Epidermal melanocyte (primary cell): ENCODE measurements around the gene CDYL.

ENCODE experiments used
- DNase-seq: peaks from one replicate; pipeline ENCODE4 v3.0.0; 2011; ENCODE audit warnings: low spot score; ENCODE audit not compliant: insufficient read length

CDYL gene

DNA sequence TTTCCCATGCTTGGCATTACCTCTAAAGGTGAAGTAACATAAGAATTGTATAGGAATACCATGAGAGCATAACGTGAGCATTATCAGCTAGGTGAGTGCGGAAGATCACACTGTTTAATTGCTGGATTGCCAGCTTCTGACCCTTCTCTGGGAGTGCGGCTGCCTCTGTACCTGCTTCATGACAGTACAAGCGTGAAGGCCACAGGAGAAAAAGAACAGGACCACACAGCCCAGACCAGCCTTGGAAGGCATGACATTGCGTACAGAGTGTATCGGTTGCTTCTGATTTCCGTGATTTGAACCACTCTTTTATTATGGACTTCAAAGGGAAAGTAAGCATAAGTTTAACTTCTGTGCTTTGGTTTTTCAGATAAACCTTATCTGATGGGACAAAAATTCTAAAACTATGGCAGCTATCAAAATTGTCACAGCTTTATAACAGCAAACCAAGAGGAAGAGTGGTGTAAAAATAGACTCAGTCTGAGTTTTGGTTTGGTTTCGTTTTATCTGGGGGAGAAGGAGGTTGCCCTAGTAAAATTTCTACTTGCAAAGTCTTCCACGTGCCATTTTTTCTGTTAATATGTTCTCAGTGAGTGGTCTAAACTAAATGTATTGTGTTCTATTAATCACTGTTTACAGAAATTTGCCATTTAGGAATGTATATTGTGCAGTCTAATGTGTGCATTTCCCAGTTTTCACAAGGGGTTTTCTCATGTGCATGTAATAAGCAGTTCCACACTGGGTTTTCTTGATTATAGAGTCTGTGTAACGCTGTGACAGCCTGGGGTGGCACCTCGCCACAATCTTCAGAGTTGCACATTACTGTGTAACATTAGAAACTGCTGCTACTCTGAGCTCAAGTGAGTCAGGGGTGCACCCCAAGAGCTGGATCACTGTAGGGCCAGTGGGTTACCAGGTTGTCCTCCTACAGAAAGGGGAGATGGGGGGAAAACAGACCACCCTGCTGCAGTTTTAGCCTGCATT is 130.4 kb downstream of the CDYL start:
- DNase-seq = no peak

DNA sequence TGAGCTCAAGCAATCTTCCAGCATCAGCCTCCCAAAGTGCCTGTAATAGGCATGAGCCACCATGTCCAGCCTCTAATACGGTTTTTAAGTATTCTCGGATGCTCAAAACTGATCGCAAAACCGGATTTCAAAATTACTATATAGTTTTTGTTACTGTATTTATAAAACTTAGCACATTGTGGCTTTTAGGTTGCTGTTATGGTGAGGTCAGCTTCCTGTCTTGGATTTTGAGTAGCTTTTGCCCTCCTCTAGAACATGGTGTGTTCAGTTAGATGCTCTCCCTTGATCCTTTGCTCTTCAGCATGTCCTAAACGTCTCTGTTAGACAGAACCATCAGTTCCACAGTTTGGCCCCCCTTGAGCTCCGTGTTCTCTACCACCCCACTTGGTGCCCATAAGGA is 131.4 kb downstream of the CDYL start:
- DNase-seq = no peak

DNA sequence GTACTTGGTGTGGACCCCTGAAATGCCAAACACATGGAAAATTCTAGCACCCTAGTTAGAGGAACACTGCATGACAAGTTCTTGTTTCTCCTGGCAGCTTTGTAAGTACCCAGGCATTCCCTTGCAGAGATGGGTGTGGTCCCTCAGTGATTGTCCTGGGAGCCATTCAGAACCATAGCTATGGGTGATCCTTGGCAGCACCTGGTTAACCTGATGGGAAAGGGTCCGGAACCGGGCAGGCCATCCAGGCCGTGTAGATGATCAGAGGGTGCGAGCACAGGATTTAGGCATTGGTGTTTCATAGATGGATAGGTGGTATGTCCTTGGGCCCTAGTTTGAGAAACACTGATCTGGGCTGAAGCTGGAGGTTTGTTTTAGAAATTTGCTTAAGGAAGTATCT is 131.9 kb downstream of the CDYL start:
- DNase-seq = no peak

DNA sequence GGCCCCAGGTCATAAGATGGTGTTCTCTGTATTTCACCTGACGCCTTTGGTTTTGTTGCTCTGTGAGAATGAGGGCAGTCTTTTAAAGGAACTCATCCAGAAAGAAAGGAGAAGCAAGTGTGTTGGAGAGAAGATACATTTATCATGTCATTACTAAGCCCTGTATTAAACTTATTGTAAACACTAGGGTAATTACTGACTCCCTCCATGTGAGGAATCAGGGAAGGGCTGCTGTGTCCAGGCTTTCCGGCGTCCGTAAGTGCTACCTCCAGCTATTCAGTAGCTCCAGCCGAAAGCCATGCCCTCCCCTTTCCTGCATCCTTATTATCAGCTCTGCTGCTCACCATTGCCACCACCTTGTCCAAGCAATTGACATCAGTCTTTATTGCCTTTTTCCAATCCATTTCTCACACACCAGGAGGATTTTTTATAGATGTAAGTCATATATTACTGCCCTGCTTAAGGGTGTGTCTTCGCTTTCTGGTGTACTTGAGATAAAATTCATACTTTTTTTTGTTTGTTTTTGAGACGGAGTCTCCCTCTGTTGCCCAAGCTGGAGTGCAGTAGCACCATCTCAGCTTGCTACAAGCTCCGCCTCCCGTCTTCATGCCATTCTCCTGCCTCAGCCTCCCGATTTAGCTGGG is 133.0 kb downstream of the CDYL start:
- DNase-seq = no peak

DNA sequence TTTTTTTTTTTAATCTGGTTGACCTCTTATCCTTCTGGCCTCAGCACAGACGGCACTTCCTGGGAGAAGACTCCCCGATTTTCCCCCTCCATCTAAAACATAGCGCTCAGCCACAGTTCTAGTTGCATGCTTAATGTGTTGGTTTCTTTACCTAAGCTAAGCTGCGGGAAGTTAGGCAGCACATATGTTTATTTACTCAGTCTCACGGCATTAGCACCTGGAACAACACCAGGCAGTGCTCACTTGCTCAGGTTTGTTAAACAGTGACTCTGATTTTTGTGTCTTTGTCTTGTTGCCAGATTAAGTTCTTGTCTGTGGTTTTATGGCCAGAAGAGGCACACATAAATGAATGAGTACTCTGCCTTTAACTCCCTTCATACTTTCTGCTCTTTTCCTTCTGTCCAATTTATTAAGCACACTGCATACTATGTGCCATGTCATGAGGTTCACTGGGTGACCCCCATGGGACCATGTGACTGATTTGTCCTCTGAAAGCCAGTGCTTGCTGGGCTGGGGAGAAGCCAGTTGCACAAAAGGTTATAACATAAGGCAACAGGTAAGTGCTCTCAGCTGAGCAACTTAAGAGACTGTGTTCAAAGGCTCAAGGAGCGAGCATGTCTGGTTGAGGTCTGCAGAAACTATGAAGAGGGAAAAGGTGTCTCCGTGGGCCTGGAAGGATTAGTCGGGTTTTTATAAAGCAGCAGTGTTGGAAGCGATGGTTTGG is 134.0 kb downstream of the CDYL start:
- DNase-seq = no peak

DNA sequence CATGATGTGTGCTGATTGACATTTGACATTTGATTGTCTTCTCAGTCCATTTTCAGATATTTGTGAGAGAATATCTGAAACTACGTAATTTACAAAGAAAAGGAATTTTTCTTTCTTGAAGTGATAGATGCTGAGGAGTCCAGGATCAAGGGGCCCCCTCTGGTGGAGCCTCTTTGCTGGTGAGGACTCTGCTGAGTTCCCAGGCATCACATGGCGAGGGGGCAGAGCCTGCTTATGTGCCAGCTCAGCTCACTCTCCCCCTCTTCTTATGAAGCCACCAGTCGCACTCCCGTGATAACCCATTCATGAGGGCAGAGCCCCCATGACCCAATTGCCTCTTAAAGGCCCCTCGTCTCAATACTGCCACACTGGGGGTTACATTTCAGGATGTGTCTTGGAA is 136.4 kb downstream of the CDYL start:
- no peak for DNase-seq

DNA sequence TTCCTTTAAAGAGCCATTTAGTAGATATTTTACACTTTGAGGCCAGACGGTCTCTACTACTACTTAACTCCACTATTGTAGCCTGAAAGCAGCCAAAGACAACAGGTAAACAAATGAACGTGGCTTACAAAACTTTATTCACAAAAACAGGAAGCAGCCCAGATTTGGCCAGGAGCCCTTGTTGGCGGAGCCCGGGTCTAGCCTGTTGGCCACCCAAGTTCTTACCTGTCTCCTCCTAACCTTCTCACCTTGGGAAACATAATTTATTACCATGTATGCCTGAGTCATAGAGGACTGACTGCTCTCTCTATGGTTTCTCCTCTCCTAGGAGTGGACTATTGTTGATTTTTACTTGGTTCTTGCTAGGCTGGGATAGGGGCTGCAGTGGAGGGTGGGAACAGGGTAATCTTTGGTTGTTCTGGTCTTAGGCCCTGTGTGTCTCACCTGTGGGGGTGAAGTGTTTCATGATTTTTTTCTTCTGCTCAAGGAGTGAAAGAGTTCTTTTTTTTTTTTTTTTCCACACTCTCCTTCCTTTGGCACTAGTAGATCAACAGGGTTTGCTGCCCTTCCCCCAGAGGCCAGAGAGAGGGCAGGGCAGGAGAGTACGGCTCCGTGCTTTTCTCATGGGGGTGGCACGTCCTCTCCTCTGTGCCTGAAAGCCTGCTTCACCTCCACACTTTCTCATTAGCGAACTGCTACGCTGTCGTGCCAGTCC is 137.7 kb downstream of the CDYL start:
- no peak for DNase-seq

DNA sequence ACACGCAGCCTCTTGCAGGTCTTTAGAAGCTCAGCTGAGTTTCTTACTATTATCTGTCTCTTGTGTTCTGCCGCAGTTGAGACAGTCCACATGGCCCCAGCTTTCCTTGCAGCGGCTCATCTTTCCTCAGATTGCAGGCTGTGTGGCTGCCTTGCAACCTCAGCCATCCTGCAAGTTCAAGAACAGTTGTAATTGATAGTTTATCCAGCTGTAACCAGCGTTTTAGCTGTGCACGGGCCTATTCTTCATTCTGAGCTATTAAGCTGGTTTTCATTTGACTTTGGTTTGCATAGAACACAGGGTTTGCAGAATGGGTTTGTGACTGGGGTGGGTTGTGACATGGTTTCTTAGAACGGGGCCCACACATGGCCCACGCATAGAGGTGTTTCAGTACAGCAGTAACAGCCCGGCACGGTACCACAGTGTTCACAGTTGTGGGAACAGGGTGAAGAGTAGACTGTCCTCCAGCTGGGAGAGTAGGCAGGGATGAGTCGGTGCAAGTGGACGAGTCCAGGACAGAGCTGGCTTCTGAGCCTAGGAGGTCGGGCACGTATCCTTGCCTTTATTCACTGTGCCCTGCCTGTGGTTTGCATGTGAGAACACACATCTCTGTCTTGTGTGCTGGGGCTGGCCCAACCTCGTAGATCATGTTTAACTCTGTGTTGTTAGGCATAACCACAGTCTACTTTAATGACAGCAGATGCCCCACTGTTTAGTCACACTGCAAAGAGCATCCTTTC is 138.4 kb downstream of the CDYL start:
- peak; percentile 26 for DNase-seq

DNA sequence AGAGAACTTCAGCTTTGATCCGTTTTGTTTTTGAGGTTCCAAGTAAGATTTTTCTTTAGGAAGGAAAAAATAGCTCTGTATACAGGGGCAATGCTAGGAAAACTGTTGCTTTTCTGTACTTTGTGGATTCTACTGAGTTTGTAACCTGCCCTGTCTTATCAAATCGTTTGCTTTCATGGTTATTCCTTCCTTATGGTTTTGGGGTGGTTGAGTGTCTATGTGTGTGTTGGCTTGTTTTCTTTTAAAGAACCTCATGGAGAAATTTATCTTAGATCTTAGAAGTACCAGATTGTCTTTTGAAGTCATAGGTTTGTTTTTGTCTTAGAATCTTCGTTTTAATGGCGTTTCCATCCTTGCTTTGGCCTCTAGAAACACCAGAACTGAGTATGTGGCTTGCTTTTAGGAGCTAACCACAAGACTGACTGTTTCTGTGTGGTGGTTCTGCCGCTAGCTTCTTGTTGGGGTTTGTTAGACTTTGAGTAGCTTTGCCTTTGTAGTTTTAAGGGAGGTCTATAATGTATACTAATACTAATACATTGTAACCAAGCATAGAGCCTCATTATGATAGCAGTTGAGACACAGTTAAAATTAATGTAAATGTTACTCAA is 140.9 kb downstream of the CDYL start:
- DNase-seq = no peak

DNA sequence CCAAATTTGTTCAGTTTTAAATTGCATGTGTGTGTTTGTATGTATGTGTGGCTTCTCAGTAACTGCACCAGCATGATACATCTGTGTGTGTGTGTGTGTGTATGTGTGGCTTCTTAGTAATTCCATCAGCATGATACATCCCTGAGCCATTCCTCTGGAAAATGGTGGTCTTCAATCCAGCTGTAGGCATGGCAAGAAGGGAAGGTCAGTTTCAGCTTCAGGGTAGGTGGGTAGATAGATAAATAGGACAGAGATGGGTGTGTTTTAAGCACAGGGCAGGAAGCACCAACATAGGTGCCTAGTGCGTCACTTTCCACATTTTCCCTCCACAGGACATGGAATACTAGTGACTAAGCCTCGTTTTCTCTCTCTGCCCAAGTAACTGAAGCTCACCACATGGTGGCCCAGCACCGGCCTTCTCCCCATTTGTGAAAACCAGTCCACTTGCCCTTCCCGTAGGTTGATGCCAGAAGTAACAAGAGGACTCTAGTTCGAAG is 144.8 kb downstream of the CDYL start:
- DNase-seq = no peak

DNA sequence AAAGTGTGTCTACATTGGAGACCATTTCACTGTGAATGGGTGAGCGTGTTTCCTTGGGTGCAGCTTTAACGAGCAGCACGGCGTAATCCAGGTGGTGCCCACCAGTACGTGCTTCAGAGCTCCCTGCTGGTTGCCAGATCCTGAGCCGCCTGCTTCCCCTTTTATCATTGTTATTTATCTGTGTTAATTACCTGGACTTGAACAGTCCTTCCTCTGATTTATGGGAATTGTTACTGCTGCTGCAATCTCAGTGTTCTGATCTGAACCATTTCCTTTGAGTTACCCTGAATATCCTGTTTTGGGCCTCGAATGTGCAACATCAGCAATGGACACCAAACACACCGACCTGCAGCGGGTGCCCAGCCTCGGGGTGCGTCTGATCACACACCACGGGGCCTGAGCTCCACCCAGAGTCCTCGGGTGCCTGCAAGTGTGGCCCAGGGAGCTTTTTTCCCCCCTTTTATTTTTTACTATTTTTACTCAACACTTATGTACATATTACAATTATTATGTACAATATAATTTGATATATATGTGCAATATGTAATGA is 146.4 kb downstream of the CDYL start:
- no peak for DNase-seq

DNA sequence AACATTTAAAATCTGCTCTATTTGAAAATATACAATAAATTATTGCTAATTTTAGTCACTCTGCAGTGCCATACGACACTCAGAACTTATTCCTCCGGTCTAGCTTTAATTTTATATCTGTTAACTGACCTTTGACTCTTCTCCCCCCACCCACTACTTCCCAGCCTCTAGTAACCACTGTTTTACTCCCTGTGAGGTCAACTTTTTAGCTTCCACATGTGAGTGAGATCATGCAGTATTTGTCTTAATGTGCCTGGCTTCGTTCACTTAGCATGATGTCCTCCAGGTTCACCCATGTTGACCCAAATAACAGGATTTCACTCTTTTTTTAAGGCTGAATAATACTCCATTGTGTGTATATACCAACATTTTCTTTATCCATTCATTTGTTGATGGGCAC is 146.9 kb downstream of the CDYL start:
- no peak for DNase-seq

DNA sequence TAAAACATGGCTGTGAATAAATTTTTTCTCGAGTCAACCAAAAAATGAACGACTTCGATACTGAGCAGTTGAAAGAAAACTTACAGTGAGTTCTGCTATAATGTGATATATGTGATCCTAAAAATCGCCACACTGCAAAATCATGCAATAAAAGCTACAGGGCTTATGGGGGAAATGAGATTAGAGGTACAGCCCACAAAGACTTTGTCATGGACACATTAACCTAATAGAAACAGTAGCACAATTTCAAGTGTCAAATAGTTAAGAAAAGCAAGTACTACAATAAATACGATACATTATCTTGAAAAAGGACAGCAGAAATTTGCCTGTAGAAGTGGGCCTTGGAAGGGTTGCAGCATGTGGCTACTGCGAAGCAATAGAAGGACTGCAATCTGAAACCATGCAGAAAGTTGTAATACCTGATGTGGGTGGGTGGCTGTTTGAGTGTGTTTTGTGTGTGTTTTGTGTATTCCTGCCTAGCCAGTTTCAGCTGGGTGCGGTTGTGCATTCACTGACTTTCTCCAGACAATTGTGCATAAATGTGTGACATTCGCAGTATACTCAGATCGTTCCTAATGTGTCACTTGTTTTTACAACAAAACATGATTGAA is 148.6 kb downstream of the CDYL start:
- DNase-seq = no peak

DNA sequence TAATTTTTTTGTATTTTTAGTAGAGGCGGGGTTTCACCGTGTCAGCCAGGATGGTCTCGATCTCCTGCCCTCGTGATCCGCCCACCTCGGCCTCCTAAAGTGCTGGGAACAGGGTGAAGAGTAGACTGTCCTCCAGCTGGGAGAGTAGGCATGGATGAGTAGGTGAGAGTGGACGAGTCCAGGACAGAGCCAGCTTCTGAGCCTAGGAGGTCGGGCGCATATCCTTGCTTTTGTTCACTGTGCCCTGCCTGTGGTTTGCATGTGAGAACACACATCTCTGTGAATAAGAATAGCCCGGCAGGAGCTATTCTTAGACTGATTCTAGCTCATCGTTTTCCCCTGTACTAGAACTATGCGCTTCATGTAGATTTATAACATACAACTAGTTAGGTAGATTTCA is 149.4 kb downstream of the CDYL start:
- DNase-seq = no peak

DNA sequence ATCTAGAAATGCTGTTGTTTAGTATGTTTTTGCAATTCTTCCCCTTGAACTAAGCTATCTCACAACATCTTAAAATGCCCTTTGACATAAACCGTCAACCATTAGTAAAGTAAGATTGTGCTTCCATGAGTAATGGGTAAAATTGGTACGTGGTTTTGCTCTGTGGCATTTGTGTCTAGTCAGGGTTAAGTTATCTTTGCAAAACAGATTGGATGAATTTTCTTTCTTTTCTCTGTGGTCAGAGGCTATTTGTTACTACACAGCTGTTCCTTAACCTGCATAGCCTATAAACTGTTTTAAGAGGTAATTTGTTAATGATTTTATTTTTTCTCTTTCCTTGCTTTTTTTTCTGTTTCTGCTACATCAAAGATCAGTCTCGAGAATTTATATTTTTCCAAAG is 152.2 kb downstream of the CDYL start:
- no peak for DNase-seq

DNA sequence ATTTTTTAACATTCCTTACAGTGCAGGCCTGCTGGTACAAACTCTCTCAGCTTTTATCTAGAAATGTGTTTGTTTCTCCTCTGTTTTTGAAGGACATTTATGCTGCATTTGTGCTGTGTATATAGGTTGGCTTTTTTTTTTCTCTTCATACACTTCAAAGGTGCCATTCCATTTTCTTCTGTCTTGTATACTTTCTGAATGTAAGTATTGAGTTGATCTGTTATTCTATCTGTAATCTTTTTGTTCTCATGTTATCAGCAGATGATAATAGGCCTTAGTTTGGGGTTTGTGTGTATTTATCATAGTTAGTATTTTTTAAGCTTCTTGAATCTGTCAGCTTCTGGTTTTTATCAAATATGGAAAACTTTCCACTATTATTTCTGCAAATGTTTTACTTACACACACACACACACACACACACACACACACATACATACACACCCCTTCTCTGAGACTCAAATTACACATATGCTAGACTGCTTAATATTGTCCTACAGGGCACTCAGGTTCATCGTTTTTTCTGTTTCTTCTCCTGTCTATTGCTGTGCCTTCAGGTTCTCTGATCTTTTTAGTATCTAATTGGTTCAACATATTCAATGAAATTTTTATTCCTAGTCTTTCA is 153.0 kb downstream of the CDYL start:
- DNase-seq = no peak

DNA sequence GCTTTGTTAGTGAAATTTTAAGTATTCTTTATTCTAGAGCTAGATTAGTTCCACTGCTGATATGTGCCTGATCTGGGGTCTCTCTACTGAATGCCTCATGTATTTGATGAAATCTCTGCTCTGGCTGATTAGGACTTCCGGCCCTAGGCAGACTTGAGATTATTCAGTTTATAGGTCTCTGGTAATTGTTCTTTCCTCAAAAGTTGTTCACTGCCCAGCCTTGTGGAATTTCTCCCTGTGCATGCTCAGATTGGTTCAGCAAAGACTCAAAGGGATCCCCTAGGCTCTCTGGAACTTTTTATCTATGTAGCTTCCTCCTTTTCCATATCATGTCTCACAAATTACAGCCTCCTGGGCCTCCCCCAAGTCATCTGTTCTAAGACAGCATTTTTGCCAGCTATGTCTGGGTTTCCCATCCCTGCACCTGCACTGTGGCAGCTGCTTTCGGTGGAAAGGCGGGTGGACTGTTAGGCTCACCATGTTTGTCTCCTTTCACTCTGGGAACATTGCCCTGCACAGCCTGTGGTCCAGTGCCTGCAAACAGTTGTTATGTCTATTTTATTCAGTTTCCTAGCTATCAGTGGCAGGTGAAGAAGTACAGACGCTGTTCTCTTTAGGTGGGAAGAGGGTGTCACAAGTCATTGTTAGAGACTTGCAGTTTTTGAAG is 154.0 kb downstream of the CDYL start:
- DNase-seq = no peak

DNA sequence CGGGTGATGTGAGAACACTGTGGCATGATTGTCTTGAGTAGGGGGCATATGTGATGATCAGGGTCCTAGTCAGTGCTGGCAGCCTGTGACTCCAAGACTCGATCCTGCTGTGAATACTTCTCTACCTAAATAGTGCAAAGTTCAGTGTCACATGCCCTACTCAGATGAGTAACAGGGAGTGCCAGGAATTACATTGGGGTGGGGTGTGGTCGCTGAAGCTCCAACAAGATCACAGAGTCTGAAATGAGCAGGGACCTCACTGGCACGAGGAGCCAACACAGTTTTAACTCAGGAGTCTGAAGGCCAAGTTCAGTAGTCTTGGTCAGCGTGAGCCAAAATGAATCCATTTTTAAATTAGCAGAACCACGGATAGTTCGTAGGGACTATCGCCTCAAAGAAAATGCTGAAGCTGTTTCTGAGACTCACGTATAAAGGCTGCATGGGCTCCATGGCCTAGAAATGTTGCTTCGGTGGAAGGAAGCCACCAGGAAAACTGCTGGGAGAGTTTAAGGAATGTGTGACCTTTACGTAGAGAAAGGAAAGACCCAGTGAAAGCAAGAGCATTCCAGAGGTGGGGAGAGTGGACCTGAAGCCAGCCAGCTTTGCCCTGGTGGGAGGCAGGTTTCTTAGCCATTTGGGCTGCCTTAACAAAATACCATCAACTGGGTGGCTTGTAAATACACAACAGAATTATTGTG is 155.5 kb downstream of the CDYL start:
- no peak for DNase-seq
